Right lobe of liver (tissue), 4 donors: ENCODE measurements around the gene KIF13A.

Experiments used
- CTCF ChIP-seq, 4 donors: fragments of 200-600 bp in 3 of 4; fragments of 450-650 bp in 1 of 4; IDR thresholded peaks; one replicate each; pipeline versions ENCODE4 v1.5.1 to v1.8.0; 2016 to 2022; ENCODE audit warnings: antibody characterized with exemption in 4 of 4, mild to moderate bottlenecking in 2 of 4
- POLR2A ChIP-seq: fragments of 450-650 bp; IDR thresholded peaks from one replicate; pipeline ENCODE4 v1.6.1; 2017; ENCODE audit warnings: antibody characterized with exemption, mild to moderate bottlenecking
- donor health status: DM: no; HTN: no; CAD: no.
- donor health status: DM: no; HTN: no; CAD: no.
- donor health status: DM: no; HTN: yes; CAD: no.

GRCh38 chr6:17721671-17722070 lies 265.8 kb downstream of the KIF13A start:
- TF ChIP-seq POLR2A (no peak), CTCF (IDR thresholded peaks at IDR 0.05) (no peak)
